HEK293 (cell line): ENCODE results near the gene JMJD4.

Experiments used
- CTCF ChIA-PET: fragments of 350-600 bp; formaldehyde crosslinking; extraction: SDS; loops from one replicate; lab custom pipeline; 2021; ENCODE audit warnings: antibody characterized with exemption; lab: Yijun Ruan, JAX
- POLR2A ChIA-PET: fragments of 300-600 bp; formaldehyde crosslinking; extraction: SDS; loops from one replicate; lab custom pipeline; 2020; ENCODE audit warnings: antibody characterized with exemption, inconsistent platforms; lab: Yijun Ruan, JAX
- H3K27ac ChIP-seq: fragments of 200-500 bp; sonication (Bioruptor generic); 2 replicates; pipeline ENCODE4 v1.5.1; 2014; ENCODE audit warnings: low read depth, low read length, control low read depth, inconsistent platforms; ENCODE audit errors: extremely low read depth
- H3K36me3 ChIP-seq, 2 experiments: fragments of 200-500 bp in 1 of 2; sonication (Bioruptor generic) in 1 of 2; 1 replicate in 1 of 2; 2 replicates in 1 of 2; pipeline ENCODE4 v1.5.1; 2014 to 2017; ENCODE audit warnings: inconsistent platforms in 2 of 2, low read length in 2 of 2; ENCODE audit not compliant: control insufficient read depth in 2 of 2, insufficient read depth in 1 of 2
- H3K4me1 ChIP-seq: fragments of 200-500 bp; sonication (Bioruptor generic); 2 replicates; pipeline ENCODE4 v1.5.1; 2014; ENCODE audit warnings: mild to moderate bottlenecking, low read length, inconsistent platforms; ENCODE audit not compliant: control insufficient read depth, insufficient read depth
- H3K4me3 ChIP-seq: 2 replicates; pipeline ENCODE4 v1.5.1; 2011; ENCODE audit warnings: low read depth, mild to moderate bottlenecking, control low read depth, low read length, moderate library complexity
- H3K9me3 ChIP-seq: fragments of 200-500 bp; sonication (Bioruptor generic); 2 replicates; pipeline ENCODE4 v1.5.1; 2014; ENCODE audit warnings: low read depth, low read length, inconsistent platforms; ENCODE audit not compliant: control insufficient read depth, insufficient read depth
- BCL11A ChIP-seq: fragments of 450-650 bp; formaldehyde crosslinking; IDR thresholded peaks from 2 replicates; pipeline ENCODE4 v1.5.1; 2016; ENCODE audit warnings: low read depth, missing biosample characterization, missing genetic modification characterization
- BCL6B ChIP-seq: fragments of 450-650 bp; formaldehyde crosslinking; IDR thresholded peaks from 2 replicates; pipeline ENCODE4 v1.5.1; 2017; ENCODE audit warnings: missing biosample characterization, missing genetic modification characterization
- CTCF ChIP-seq: fragments of 450-650 bp; formaldehyde crosslinking; IDR thresholded peaks from 2 replicates; pipeline ENCODE4 v1.5.1; 2016; ENCODE audit warnings: missing biosample characterization, missing genetic modification characterization
- KLF9 ChIP-seq: fragments of 450-650 bp; formaldehyde crosslinking; IDR thresholded peaks from 2 replicates; pipeline ENCODE4 v1.5.1; 2016; ENCODE audit warnings: missing biosample characterization, missing genetic modification characterization, low read depth
- YY2 ChIP-seq: fragments of 450-650 bp; formaldehyde crosslinking; IDR thresholded peaks from 2 replicates; pipeline ENCODE4 v1.5.1; 2016; ENCODE audit warnings: missing biosample characterization, missing genetic modification characterization
- ZBTB26 ChIP-seq: fragments of 450-650 bp; formaldehyde crosslinking; optimal IDR thresholded peaks from 2 replicates; pipeline ENCODE3; 2016; ENCODE audit warnings: missing biosample characterization, mild to moderate bottlenecking, missing genetic modification characterization
- ZFP37 ChIP-seq: fragments of 450-650 bp; formaldehyde crosslinking; IDR thresholded peaks from 2 replicates; pipeline ENCODE4 v1.5.1; 2016; ENCODE audit warnings: missing biosample characterization, missing genetic modification characterization
- ZFP41 ChIP-seq: fragments of 450-650 bp; formaldehyde crosslinking; IDR thresholded peaks from 2 replicates; pipeline ENCODE4 v1.5.1; 2016; ENCODE audit warnings: missing biosample characterization, missing genetic modification characterization, borderline replicate concordance
- ZNF121 ChIP-seq: fragments of 450-650 bp; formaldehyde crosslinking; IDR thresholded peaks from 2 replicates; pipeline ENCODE4 v1.5.1; 2016; ENCODE audit warnings: missing biosample characterization, missing genetic modification characterization
- ZNF184 ChIP-seq: fragments of 450-650 bp; IDR thresholded peaks from 2 replicates; pipeline ENCODE4 v1.5.1; 2018; ENCODE audit warnings: missing biosample characterization, mild to moderate bottlenecking, missing genetic modification characterization
- ZNF248 ChIP-seq: fragments of 450-650 bp; formaldehyde crosslinking; IDR thresholded peaks from 2 replicates; pipeline ENCODE4 v1.5.1; 2017; ENCODE audit warnings: missing biosample characterization, missing genetic modification characterization
- ZNF280C ChIP-seq: fragments of 450-650 bp; formaldehyde crosslinking; IDR thresholded peaks from 2 replicates; pipeline ENCODE4 v1.5.1; 2016; ENCODE audit warnings: missing biosample characterization, missing genetic modification characterization
- ZNF302 ChIP-seq: fragments of 450-650 bp; formaldehyde crosslinking; IDR thresholded peaks from 2 replicates; pipeline ENCODE4 v1.5.1; 2016; ENCODE audit warnings: missing biosample characterization, missing genetic modification characterization, low read depth
- ZNF514 ChIP-seq: fragments of 450-650 bp; formaldehyde crosslinking; IDR thresholded peaks from 2 replicates; pipeline ENCODE4 v1.5.1; 2016; ENCODE audit warnings: missing biosample characterization, missing genetic modification characterization
- ZNF529 ChIP-seq: fragments of 450-650 bp; formaldehyde crosslinking; IDR thresholded peaks from 2 replicates; pipeline ENCODE4 v1.5.1; 2017; ENCODE audit warnings: missing genetic modification characterization, missing biosample characterization; ENCODE audit not compliant: insufficient replicate concordance
- ZNF561 ChIP-seq: fragments of 450-650 bp; IDR thresholded peaks from 2 replicates; pipeline ENCODE4 v1.5.1; 2018; ENCODE audit warnings: missing biosample characterization, missing genetic modification characterization, borderline replicate concordance
- ZNF571 ChIP-seq: fragments of 450-650 bp; formaldehyde crosslinking; IDR thresholded peaks from 2 replicates; pipeline ENCODE4 v1.5.0; 2017; ENCODE audit warnings: missing biosample characterization, missing genetic modification characterization
- ZNF585B ChIP-seq: fragments of 450-650 bp; formaldehyde crosslinking; IDR thresholded peaks from 2 replicates; pipeline ENCODE4 v1.5.1; 2016; ENCODE audit warnings: missing biosample characterization, missing genetic modification characterization
- ZXDB ChIP-seq: fragments of 450-650 bp; formaldehyde crosslinking; IDR thresholded peaks from 2 replicates; pipeline ENCODE4 v1.5.1; 2016; ENCODE audit warnings: missing biosample characterization, missing genetic modification characterization

The JMJD4 gene

GRCh38 chr1:227773558-227773957, 38.5 kb upstream of the JMJD4 start (continued):
- no peak for TF ChIP-seq ZBTB26 (tag by site-specific recombination)

- H3K4me1 ChIP-seq: no peaks in the 10 kb centered on the region
- CTCF ChIA-PET: interaction anchor here (1.2 kb wide), 1 partner anchor 9 kb away, joined by 3 read pairs; no protein-coding TSS in a partner anchor
- no peak overlapping the region for H3K4me3 ChIP-seq
- no peak for TF ChIP-seq ZXDB (tag by site-specific recombination)
- TF ChIP-seq ZFP41 (tag by site-specific recombination): no peak
- no peak for TF ChIP-seq BCL6B (tag by site-specific recombination)
- no peak for TF ChIP-seq ZNF514
- TF ChIP-seq ZFP37 (tag by site-specific recombination): no peak
- no peak for TF ChIP-seq BCL11A (tag by site-specific recombination)
- no peak for TF ChIP-seq YY2 (tag by site-specific recombination)
- TF ChIP-seq KLF9 (tag by site-specific recombination): no peak
- TF ChIP-seq ZNF184 (tag by site-specific recombination): no peak
- TF ChIP-seq CTCF: no peak
- TF ChIP-seq ZNF561 (tag by site-specific recombination): no peak
- no peak for TF ChIP-seq ZNF571
- TF ChIP-seq ZNF280C: no peak
- TF ChIP-seq ZNF248 (tag by site-specific recombination): no peak
- POLR2A ChIA-PET: no interaction called here
- H3K9me3 ChIP-seq: no peaks in the 10 kb centered on the region
- H3K36me3 ChIP-seq: peaks cover 18 to 92% of the 10 kb centered on the region in 2 experiments
- H3K27ac ChIP-seq: no peak overlapping the region
Measured at GRCh38 chr1:227771771-227772170, 36.7 kb upstream of the JMJD4 start.

GRCh38 chr1:227771326-227771725, 36.2 kb upstream of the JMJD4 start:
- H3K36me3 ChIP-seq: peaks cover 18 to 92% of the 10 kb centered on the region in 2 experiments
- POLR2A ChIA-PET: no interaction called here
- TF ChIP-seq ZNF585B (tag by site-specific recombination): no peak
- no peak for TF ChIP-seq ZNF302 (tag by site-specific recombination)
- TF ChIP-seq ZNF121 (tag by site-specific recombination): no peak
- no peak for TF ChIP-seq ZNF529
- TF ChIP-seq, all 188 proteins: peak for 0

More at GRCh38 chr1:227771326-227771725, 36.2 kb upstream of the JMJD4 start:
- CTCF ChIA-PET: interaction anchor here (1.2 kb wide), 1 partner anchor 9 kb away, joined by 3 read pairs; no protein-coding TSS in a partner anchor
- Histone ChIP-seq H3K4me3 (no peak overlapping the region), H3K9me3 (no peaks in the 10 kb centered on the region), H3K4me1 (no peaks in the 10 kb centered on the region), H3K27ac (no peak overlapping the region)
